IMR-90 (cell line): ENCODE results near the gene HHATL. TPM values are rescaled to one million over a fixed set of nuclear protein-coding genes. Genes with fewer than 3 reads are reported as not detected.

Source experiments
- ATAC-seq: fragments of 200-7000 bp; cut with Tn5 transposase; 2 replicates; pipeline ENCODE4 v1.9.1; 2020; ENCODE audit warnings: low read depth, mild to moderate bottlenecking, moderate library complexity
- BruUV-seq: library from RNA; stranded (reverse); fragments of 400-500 nt; replicated peaks from 2 replicates; lab custom pipeline; 2021; lab: Mats Ljungman, UMichigan
- CTCF ChIA-PET: fragments of 300-600 bp; formaldehyde crosslinking; extraction: SDS; loops from one replicate; lab custom pipeline; 2021; ENCODE audit warnings: antibody characterized with exemption; lab: Yijun Ruan, JAX
- POLR2A ChIA-PET: fragments of 300-600 bp; sonication (Branson Sonifier 250); formaldehyde crosslinking; loops from one replicate; lab custom pipeline; 2022; ENCODE audit warnings: antibody characterized with exemption; ENCODE audit not compliant: unreplicated experiment; lab: Charles Lee
- DNase-seq: peaks from one replicate; pipeline ENCODE4 v3.0.0; 2013
- H2AFZ ChIP-seq: replicated peaks from 2 replicates; pipeline ENCODE3; 2013; ENCODE audit warnings: low read length, mild to moderate bottlenecking; ENCODE audit not compliant: poor library complexity
- H2AK5ac ChIP-seq: 2 replicates; pipeline ENCODE4 v1.6.1; 2013; ENCODE audit warnings: low read depth, low read length, inconsistent platforms
- H2AK9ac ChIP-seq: replicated peaks from 2 replicates; pipeline ENCODE3; 2013; ENCODE audit warnings: mild to moderate bottlenecking, low read depth, low read length, moderate library complexity; ENCODE audit not compliant: poor library complexity
- H2BK120ac ChIP-seq: 2 replicates; pipeline ENCODE4 v1.6.1; 2013; ENCODE audit warnings: low read depth, low read length, inconsistent platforms
- H2BK15ac ChIP-seq: 3 replicates; pipeline ENCODE4 v1.6.1; 2013; ENCODE audit warnings: low read depth, low read length, inconsistent platforms
- H2BK20ac ChIP-seq: 2 replicates; pipeline ENCODE4 v1.6.1; 2013; ENCODE audit warnings: low read depth, mild to moderate bottlenecking, inconsistent platforms, low read length, moderate library complexity
- H2BK5ac ChIP-seq: 2 replicates; pipeline ENCODE4 v1.6.1; 2013; ENCODE audit warnings: mild to moderate bottlenecking, low read depth, low read length, inconsistent platforms; ENCODE audit not compliant: poor library complexity, severe bottlenecking
- H3K14ac ChIP-seq: replicated peaks from 2 replicates; pipeline ENCODE4 v1.6.1; 2013; ENCODE audit warnings: low read depth, low read length, inconsistent platforms
- H3K18ac ChIP-seq: 2 replicates; pipeline ENCODE4 v1.6.1; 2013; ENCODE audit warnings: low read depth, low read length, control low read depth
- H3K23ac ChIP-seq: 2 replicates; pipeline ENCODE4 v1.6.1; 2013; ENCODE audit warnings: low read depth, low read length, inconsistent platforms
- H3K27ac ChIP-seq: 2 replicates; pipeline ENCODE4 v1.5.1; 2013; ENCODE audit warnings: mild to moderate bottlenecking, control low read depth, low read length; ENCODE audit not compliant: insufficient read depth
- H3K27me3 ChIP-seq: 2 replicates; pipeline ENCODE4 v1.6.1; 2013; ENCODE audit warnings: low read length; ENCODE audit not compliant: control insufficient read depth, insufficient read depth
- H3K36me3 ChIP-seq: 2 replicates; pipeline ENCODE4 v1.6.1; 2013; ENCODE audit warnings: low read length, mixed read lengths; ENCODE audit not compliant: control insufficient read depth, insufficient read depth
- H3K4ac ChIP-seq: 2 replicates; pipeline ENCODE4 v1.6.1; 2013; ENCODE audit warnings: low read depth, low read length, inconsistent platforms
- H3K4me1 ChIP-seq: 2 replicates; pipeline ENCODE4 v1.6.1; 2013; ENCODE audit warnings: low read length, mixed read lengths; ENCODE audit not compliant: control insufficient read depth, insufficient read depth
- H3K4me2 ChIP-seq: 2 replicates; pipeline ENCODE4 v1.6.1; 2013; ENCODE audit warnings: low read depth, mild to moderate bottlenecking, control low read depth, low read length, moderate library complexity
- H3K4me3 ChIP-seq: 2 replicates; pipeline ENCODE4 v1.5.1; 2013; ENCODE audit warnings: low read depth, mild to moderate bottlenecking, control low read depth, low read length, moderate library complexity; ENCODE audit not compliant: insufficient read depth
- H3K56ac ChIP-seq: 2 replicates; pipeline ENCODE4 v1.6.1; 2013; ENCODE audit warnings: low read length, inconsistent platforms; ENCODE audit not compliant: insufficient read depth; ENCODE audit errors: extremely low read depth
- H3K79me1 ChIP-seq, 2 experiments: 2 replicates each; pipeline ENCODE4 v1.6.1; 2013; ENCODE audit warnings: low read length in 2 of 2, inconsistent platforms in 1 of 2, low read depth in 1 of 2
- H3K9ac ChIP-seq: 2 replicates; pipeline ENCODE4 v1.6.1; 2013; ENCODE audit warnings: low read depth, low read length, control low read depth
- H3K9me1 ChIP-seq: 2 replicates; pipeline ENCODE4 v1.6.1; 2013; ENCODE audit warnings: low read length, inconsistent platforms; ENCODE audit not compliant: insufficient read depth
- H3K9me3 ChIP-seq: 2 replicates; pipeline ENCODE4 v1.6.1; 2013; ENCODE audit warnings: low read length; ENCODE audit not compliant: control insufficient read depth, insufficient read depth
- H4K20me1 ChIP-seq: 2 replicates; pipeline ENCODE4 v1.6.1; 2013; ENCODE audit warnings: low read length, inconsistent platforms; ENCODE audit not compliant: insufficient read depth
- H4K5ac ChIP-seq: 2 replicates; pipeline ENCODE4 v1.6.1; 2013; ENCODE audit warnings: mild to moderate bottlenecking, low read depth, low read length, control low read depth
- H4K8ac ChIP-seq, 2 experiments: 2 replicates each; pipeline ENCODE4 v1.6.1; 2013; ENCODE audit warnings: low read depth in 2 of 2, low read length in 2 of 2, control low read depth in 1 of 2, inconsistent platforms in 1 of 2
- H4K91ac ChIP-seq: 2 replicates; pipeline ENCODE4 v1.6.1; 2013; ENCODE audit warnings: low read depth, low read length, inconsistent platforms; ENCODE audit not compliant: insufficient read depth
- BHLHE40 ChIP-seq: fragments of 150-350 bp; IDR thresholded peaks from 2 replicates; pipeline ENCODE4 v1.6.1; 2016; ENCODE audit warnings: mild to moderate bottlenecking, low read depth, low read length
- CEBPB ChIP-seq: IDR thresholded peaks from 2 replicates; pipeline ENCODE4 v1.6.1; 2012; ENCODE audit warnings: low read depth, low read length, improper control_type of control experiment
- CHD1 ChIP-seq: IDR thresholded peaks from 2 replicates; pipeline ENCODE4 v1.6.1; 2012; ENCODE audit warnings: low read depth, low read length, improper control_type of control experiment
- ELK1 ChIP-seq: fragments of 150-350 bp; IDR thresholded peaks from 2 replicates; pipeline ENCODE4 v1.6.1; 2016; ENCODE audit warnings: low read depth, mild to moderate bottlenecking, low read length, moderate library complexity, borderline replicate concordance
- FOS ChIP-seq: fragments of 150-350 bp; IDR thresholded peaks from 2 replicates; pipeline ENCODE4 v1.6.1; 2016; ENCODE audit warnings: low read depth, low read length
- MAFK ChIP-seq: IDR thresholded peaks from 2 replicates; pipeline ENCODE4 v1.6.1; 2012; ENCODE audit warnings: low read depth, low read length, improper control_type of control experiment
- MAZ ChIP-seq: IDR thresholded peaks from 2 replicates; pipeline ENCODE4 v1.6.1; 2012; ENCODE audit warnings: low read depth, mild to moderate bottlenecking, low read length, improper control_type of control experiment, moderate library complexity, borderline replicate concordance
- MXI1 ChIP-seq: IDR thresholded peaks from 2 replicates; pipeline ENCODE4 v1.6.1; 2012; ENCODE audit warnings: low read depth, mild to moderate bottlenecking, low read length, moderate library complexity, borderline replicate concordance
- NFE2L2 ChIP-seq: fragments of 150-350 bp; IDR thresholded peaks from 2 replicates; pipeline ENCODE4 v1.6.1; 2016; ENCODE audit warnings: low read depth, mild to moderate bottlenecking, low read length
- POLR2A ChIP-seq: IDR thresholded peaks from 2 replicates; pipeline ENCODE4 v1.6.1; 2012; ENCODE audit warnings: mild to moderate bottlenecking, low read depth, low read length
- RAD21 ChIP-seq: IDR thresholded peaks from 2 replicates; pipeline ENCODE4 v1.6.1; 2012; ENCODE audit warnings: low read length, improper control_type of control experiment
- RCOR1 ChIP-seq: IDR thresholded peaks from 2 replicates; pipeline ENCODE4 v1.6.1; 2012; ENCODE audit warnings: mild to moderate bottlenecking, low read length, improper control_type of control experiment; ENCODE audit not compliant: insufficient replicate concordance
- RFX5 ChIP-seq: IDR thresholded peaks from 2 replicates; pipeline ENCODE4 v1.8.0; 2012; ENCODE audit warnings: low read depth, mild to moderate bottlenecking, low read length, moderate library complexity
- SMC3 ChIP-seq: fragments of 150-350 bp; IDR thresholded peaks from 2 replicates; pipeline ENCODE4 v1.6.1; 2016; ENCODE audit warnings: low read depth, mild to moderate bottlenecking, antibody characterized with exemption, low read length, moderate library complexity
- WGBS, 2 experiments: methylation state at CpG; one replicate each; pipeline versions ENCODE4 v1.1.5 to v1.1.7; 2013; ENCODE audit warnings: missing lambda C conversion rate in 2 of 2; ENCODE audit not compliant: insufficient read length in 1 of 2; ENCODE audit errors: extremely low coverage in 2 of 2; 5-methylcytosine and 5-hydroxymethylcytosine counted together
- dilution Hi-C: fragments of 300-500 bp; cut with HindIII; formaldehyde crosslinking; loops from one replicate; pipeline ENCODE4 v1.14.3; 2018; ENCODE audit warnings: low sequenced_read_pairs; ENCODE audit not compliant: unreplicated experiment
- in situ Hi-C: fragments of 300-500 bp; cut with MboI; formaldehyde crosslinking; loops from 3 replicates; pipeline ENCODE4 v1.14.3; 2019; ENCODE audit warnings: low sequenced_read_pairs, inconsistent platforms, mixed read lengths
- intact Hi-C: fragments of 100-400 bp; cut with micrococcal nuclease; formaldehyde crosslinking; loops from 2 replicates; pipeline ENCODE4 v1.10.0; 2022
- polyA plus RNA-seq, 3 experiments: library from polyadenylated mRNA; depleted of rRNA; stranded (reverse); fragments of >200 nt; gene quantifications; 2 replicates each; pipeline ENCODE4 v1.2.3, GENCODE V29; 2012; ENCODE audit warnings: low replicate concordance in 1 of 3
- total RNA-seq: library from RNA; depleted of rRNA; stranded (reverse); fragments of >200 nt; gene quantifications from 2 replicates; pipeline ENCODE4 v1.2.3, GENCODE V29; 2012
- TF ChIP-seq, protein P1 (sequence below): conservative IDR thresholded peaks from 2 replicates; pipeline ENCODE4 v1.5.1; 2012; ENCODE audit warnings: mild to moderate bottlenecking, low read depth, low read length, improper control_type of control experiment

HHATL gene
- total and polyA plus RNA-seq, 2 of the 4 experiments (the other 2 are of a cell fraction): not detected

DNA sequence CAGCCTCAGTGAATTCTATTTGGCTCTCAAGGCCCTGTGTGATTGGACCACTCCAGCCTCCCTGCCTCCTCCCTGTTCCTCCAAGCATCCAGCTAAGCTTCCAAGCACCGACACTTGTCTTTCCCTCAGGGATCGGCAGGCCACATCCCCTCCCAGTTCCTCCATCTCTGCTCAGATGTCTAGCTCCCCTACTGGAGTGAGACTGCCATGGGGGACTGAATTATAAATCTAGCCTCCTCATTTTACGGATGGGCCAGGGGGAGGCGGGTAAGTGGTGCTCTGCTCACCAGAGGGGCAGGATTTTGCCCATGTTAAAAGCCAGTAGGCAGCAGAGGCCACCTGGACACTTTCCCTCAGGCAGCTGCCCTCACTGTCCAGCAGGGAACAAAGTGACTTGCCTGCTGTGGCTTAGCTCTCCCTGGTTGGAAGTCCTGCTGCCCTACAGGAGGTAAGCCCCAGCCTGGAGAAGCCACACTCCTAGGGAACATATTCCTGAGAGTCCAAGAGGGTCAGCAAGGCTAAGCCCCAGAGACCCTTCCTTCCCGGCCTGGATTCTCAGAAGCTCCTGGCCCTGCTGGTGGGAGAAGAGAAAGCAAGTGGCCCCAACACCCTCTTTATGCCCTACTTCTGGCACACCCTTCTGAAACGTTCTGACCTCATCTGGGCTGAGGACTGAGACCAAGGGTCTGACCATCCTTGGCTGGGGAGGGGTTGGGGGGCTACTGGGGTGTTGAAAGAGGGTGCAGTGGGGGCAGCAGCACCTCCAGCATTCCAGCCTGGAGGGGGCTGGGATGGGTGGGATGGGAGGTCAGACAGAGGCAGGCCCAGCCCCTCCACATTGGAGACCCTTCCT is 9.1 kb upstream of the HHATL start:
- no TSS peak for BruUV-seq
- H3K27me3 ChIP-seq: peaks cover 61% of the 10 kb centered on the region
- H2BK5ac ChIP-seq: no peak overlapping the region
- no peak overlapping the region for H2BK20ac ChIP-seq
- no peaks in the 10 kb centered on the region for H3K9me1 ChIP-seq
- H2AFZ ChIP-seq: no peak overlapping the region
- ATAC-seq (no peak; the same call in 1 of the 2 replicates), DNase-seq (no peak)
- WGBS, 2 experiments: no CpG with 5 or more reads among the region's 6 CpGs
- H3K56ac ChIP-seq: no peak overlapping the region
- no peak overlapping the region for H4K91ac ChIP-seq
- dilution Hi-C loops (no loop called here), intact Hi-C loops (no loop called here), in situ Hi-C loops (no loop called here)
- H2AK9ac ChIP-seq: no peak overlapping the region
- no peak overlapping the region for H3K27ac ChIP-seq
- H4K8ac ChIP-seq: no peak overlapping the region
- no peak overlapping the region for H2BK15ac ChIP-seq
- H3K14ac ChIP-seq: no peak overlapping the region
- CTCF ChIA-PET: interaction anchor here (0.6 kb wide), 1 partner anchor 153 kb away, joined by 4 read pairs; no protein-coding TSS in a partner anchor
- no peak overlapping the region for H2BK120ac ChIP-seq
- POLR2A ChIA-PET: interaction anchor here (0.6 kb wide), 1 partner anchor 95 kb away, joined by 14 read pairs; no protein-coding TSS in a partner anchor
- no peaks in the 10 kb centered on the region for H3K79me1 ChIP-seq
- no peak overlapping the region for H2AK5ac ChIP-seq
- no peak overlapping the region for H3K23ac ChIP-seq
- no peaks in the 10 kb centered on the region for H3K36me3 ChIP-seq
- no peak overlapping the region for H3K4ac ChIP-seq
- H3K9me3 ChIP-seq: no peaks in the 10 kb centered on the region
- H3K9ac ChIP-seq: no peak overlapping the region
- no peak overlapping the region for H3K4me2 ChIP-seq
- no peaks in the 10 kb centered on the region for H4K20me1 ChIP-seq
- no peak overlapping the region for H3K18ac ChIP-seq
- H4K5ac ChIP-seq: no peak overlapping the region
- H3K4me1 ChIP-seq: no peaks in the 10 kb centered on the region
- no peak overlapping the region for H3K4me3 ChIP-seq
- TF ChIP-seq POLR2A (no peak), CHD1 (no peak), ELK1 (no peak), SMC3 (no peak), MAFK (no peak), RAD21 (no peak), RCOR1 (no peak), CEBPB (no peak), MXI1 (no peak), FOS (no peak), NFE2L2 (no peak), BHLHE40 (no peak), RFX5 (no peak), MAZ (no peak)
- TF ChIP-seq, protein P1, sequence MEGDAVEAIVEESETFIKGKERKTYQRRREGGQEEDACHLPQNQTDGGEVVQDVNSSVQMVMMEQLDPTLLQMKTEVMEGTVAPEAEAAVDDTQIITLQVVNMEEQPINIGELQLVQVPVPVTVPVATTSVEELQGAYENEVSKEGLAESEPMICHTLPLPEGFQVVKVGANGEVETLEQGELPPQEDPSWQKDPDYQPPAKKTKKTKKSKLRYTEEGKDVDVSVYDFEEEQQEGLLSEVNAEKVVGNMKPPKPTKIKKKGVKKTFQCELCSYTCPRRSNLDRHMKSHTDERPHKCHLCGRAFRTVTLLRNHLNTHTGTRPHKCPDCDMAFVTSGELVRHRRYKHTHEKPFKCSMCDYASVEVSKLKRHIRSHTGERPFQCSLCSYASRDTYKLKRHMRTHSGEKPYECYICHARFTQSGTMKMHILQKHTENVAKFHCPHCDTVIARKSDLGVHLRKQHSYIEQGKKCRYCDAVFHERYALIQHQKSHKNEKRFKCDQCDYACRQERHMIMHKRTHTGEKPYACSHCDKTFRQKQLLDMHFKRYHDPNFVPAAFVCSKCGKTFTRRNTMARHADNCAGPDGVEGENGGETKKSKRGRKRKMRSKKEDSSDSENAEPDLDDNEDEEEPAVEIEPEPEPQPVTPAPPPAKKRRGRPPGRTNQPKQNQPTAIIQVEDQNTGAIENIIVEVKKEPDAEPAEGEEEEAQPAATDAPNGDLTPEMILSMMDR: no peak
